WTC11 (cell line): ENCODE results near the gene BLZF1. TPM values are rescaled to one million over a fixed set of nuclear protein-coding genes. Genes with fewer than 3 reads are reported as not detected.
"Not testable (repeated sequence)": the region's sequence is repeated elsewhere in the genome, so short reads cannot be mapped to it uniquely, and the experiment has no call there.

Experiments used
- ATAC-seq: fragments of 200-7000 bp; cut with Tn5 transposase; 2 replicates; pipeline ENCODE4 v1.10.0; 2021; ENCODE audit warnings: mild to moderate bottlenecking, moderate library complexity
- CTCF ChIA-PET: fragments of 300-600 bp; sonication (Branson Sonifier 250); formaldehyde crosslinking; loops from one replicate; lab custom pipeline; 2021; ENCODE audit warnings: antibody characterized with exemption; lab: Charles Lee
- POLR2A ChIA-PET: fragments of 350-600 bp; sonication (Branson Sonifier 250); formaldehyde crosslinking; loops from one replicate; lab custom pipeline; 2021; ENCODE audit warnings: antibody characterized with exemption; lab: Charles Lee
- DNase-seq: peaks from one replicate; pipeline ENCODE4 v3.0.0; 2021; ENCODE audit warnings: low spot score
- H3K27ac Mint-ChIP-seq: 2 replicates; pipeline ENCODE4 v1.8.0; 2021; ENCODE audit warnings: mixed read lengths
- H3K27me3 Mint-ChIP-seq: 2 replicates; pipeline ENCODE4 v1.8.0; 2021; ENCODE audit warnings: low read depth, mild to moderate bottlenecking, moderate library complexity, mixed read lengths
- H3K36me3 Mint-ChIP-seq: 2 replicates; pipeline ENCODE4 v1.8.0; 2021; ENCODE audit warnings: mixed read lengths
- H3K4me1 Mint-ChIP-seq: 2 replicates; pipeline ENCODE4 v1.8.0; 2022; ENCODE audit warnings: mixed read lengths
- H3K4me3 Mint-ChIP-seq: 2 replicates; pipeline ENCODE4 v1.8.0; 2021; ENCODE audit warnings: mild to moderate bottlenecking, moderate library complexity, mixed read lengths
- H3K9me3 Mint-ChIP-seq: 2 replicates; pipeline ENCODE4 v1.8.0; 2021; ENCODE audit warnings: mixed read lengths
- ATF3 ChIP-seq: sonication (generic); formaldehyde crosslinking; conservative IDR thresholded peaks from 2 replicates; pipeline ENCODE4 v1.8.1; 2022; ENCODE audit warnings: mild to moderate bottlenecking, missing genetic modification reagents
- CBFB ChIP-seq: sonication (generic); formaldehyde crosslinking; IDR thresholded peaks from 2 replicates; pipeline ENCODE4 v1.8.1; 2022; ENCODE audit warnings: mild to moderate bottlenecking, low read depth, missing genetic modification reagents
- CDX4 ChIP-seq: fragments of 250-450 bp; sonication (Bioruptor Pico); IDR thresholded peaks from 2 replicates; pipeline ENCODE4 v1.9.0; 2021; ENCODE audit warnings: moderate library complexity, mild to moderate bottlenecking, inconsistent platforms, borderline replicate concordance
- CTCF ChIP-seq: fragments of 200-600 bp; IDR thresholded peaks from 2 replicates; pipeline ENCODE4 v1.8.0; 2022; ENCODE audit warnings: antibody characterized with exemption
- E2F1 ChIP-seq: sonication (generic); formaldehyde crosslinking; IDR thresholded peaks from 2 replicates; pipeline ENCODE4 v1.8.0; 2022; ENCODE audit warnings: mild to moderate bottlenecking, missing genetic modification reagents
- ELF4 ChIP-seq: sonication (generic); formaldehyde crosslinking; IDR thresholded peaks from 2 replicates; pipeline ENCODE4 v1.8.1; 2022; ENCODE audit warnings: low read depth, mild to moderate bottlenecking, moderate library complexity, missing genetic modification reagents
- IRF1 ChIP-seq: sonication (generic); formaldehyde crosslinking; IDR thresholded peaks from 2 replicates; pipeline ENCODE4 v1.8.0; 2023; ENCODE audit warnings: missing genetic modification reagents
- IRF2 ChIP-seq: sonication (generic); formaldehyde crosslinking; IDR thresholded peaks from 2 replicates; pipeline ENCODE4 v1.8.0; 2022; ENCODE audit warnings: low read depth, missing genetic modification reagents, borderline replicate concordance
- JAZF1 ChIP-seq: fragments of 250-450 bp; sonication (Bioruptor Pico); IDR thresholded peaks from 2 replicates; pipeline ENCODE4 v1.9.0; 2021; ENCODE audit warnings: moderate library complexity, mild to moderate bottlenecking, inconsistent platforms
- MLX ChIP-seq: sonication (generic); formaldehyde crosslinking; IDR thresholded peaks from 2 replicates; pipeline ENCODE4 v1.8.1; 2023; ENCODE audit warnings: mild to moderate bottlenecking, missing genetic modification reagents, moderate library complexity
- MXD4 ChIP-seq: fragments of 250-450 bp; sonication (Bioruptor Pico); IDR thresholded peaks from 2 replicates; pipeline ENCODE4 v1.8.0; 2021; ENCODE audit warnings: mild to moderate bottlenecking, moderate library complexity, borderline replicate concordance
- NFATC4 ChIP-seq: fragments of 250-450 bp; sonication (Bioruptor Pico); IDR thresholded peaks from 2 replicates; pipeline ENCODE4 v1.9.0; 2021; ENCODE audit warnings: mild to moderate bottlenecking
- NR2C2 ChIP-seq: sonication (generic); formaldehyde crosslinking; IDR thresholded peaks from 2 replicates; pipeline ENCODE4 v1.8.0; 2022; ENCODE audit warnings: mild to moderate bottlenecking, missing genetic modification reagents
- OVOL2 ChIP-seq: fragments of 250-450 bp; sonication (Bioruptor Pico); IDR thresholded peaks from 2 replicates; pipeline ENCODE4 v1.9.0; 2021; ENCODE audit warnings: mild to moderate bottlenecking, borderline replicate concordance
- SOX15 ChIP-seq: fragments of 250-450 bp; sonication (Bioruptor Pico); IDR thresholded peaks from 2 replicates; pipeline ENCODE4 v1.9.0; 2021; ENCODE audit warnings: mild to moderate bottlenecking
- STAT6 ChIP-seq: sonication (generic); formaldehyde crosslinking; conservative IDR thresholded peaks from 2 replicates; pipeline ENCODE4 v1.8.1; 2023; ENCODE audit warnings: mild to moderate bottlenecking, low read depth, missing genetic modification reagents, moderate library complexity
- TP53 ChIP-seq: sonication (generic); formaldehyde crosslinking; IDR thresholded peaks from 2 replicates; pipeline ENCODE4 v1.8.1; 2023; ENCODE audit warnings: mild to moderate bottlenecking, missing genetic modification reagents
- ZNF138 ChIP-seq: sonication (generic); formaldehyde crosslinking; conservative IDR thresholded peaks from 2 replicates; pipeline ENCODE4 v1.8.1; 2022; ENCODE audit warnings: mild to moderate bottlenecking, moderate library complexity, missing genetic modification reagents
- ZNF423 ChIP-seq: fragments of 250-450 bp; sonication (Bioruptor Pico); IDR thresholded peaks from 2 replicates; pipeline ENCODE4 v2.1.2; 2022; ENCODE audit warnings: mild to moderate bottlenecking, moderate library complexity
- ZSCAN18 ChIP-seq: fragments of 250-450 bp; sonication (Bioruptor Pico); IDR thresholded peaks from 2 replicates; pipeline ENCODE4 v2.1.2; 2022; ENCODE audit warnings: mild to moderate bottlenecking, moderate library complexity
- total RNA-seq: library from RNA; stranded (reverse); gene quantifications from 3 replicates; pipeline ENCODE4 v1.2.3, GENCODE V29; 2021

BLZF1 gene
- total RNA-seq, 1 experiment from 2014 or later: 8.3 TPM

- ChIA-PET POLR2A (no interaction called here), CTCF (no interaction called here)
- Mint-ChIP-seq H3K4me1 (peaks cover 12% of the 10 kb centered on the region), H3K36me3 (peaks cover 29% of the 10 kb centered on the region), H3K4me3 (no peak overlapping the region), H3K27ac (no peak overlapping the region), H3K9me3 (peaks cover 29% of the 10 kb centered on the region), H3K27me3 (no peaks in the 10 kb centered on the region)
- ATAC-seq (no peak), DNase-seq (no peak)
- TF ChIP-seq ZNF138 (CRISPR knock-in tag): no peak
- no peak for TF ChIP-seq TP53 (CRISPR knock-in tag)
- no peak for TF ChIP-seq STAT6 (CRISPR knock-in tag)
- no peak for TF ChIP-seq SOX15
- no peak for TF ChIP-seq MLX (CRISPR knock-in tag)
- TF ChIP-seq NFATC4 (CRISPR knock-in tag): no peak
- TF ChIP-seq NR2C2 (CRISPR knock-in tag): no peak
- no peak for TF ChIP-seq OVOL2 (CRISPR knock-in tag)
- no peak for TF ChIP-seq CTCF
Observed at GRCh38 chr1:169339773-169340172, 28.2 kb upstream of the BLZF1 start.

GRCh38 chr1:169340882-169341281, 27.1 kb upstream of the BLZF1 start:
- Mint-ChIP-seq H3K36me3 (peaks cover 21% of the 10 kb centered on the region), H3K4me3 (no peak overlapping the region), H3K27me3 (no peaks in the 10 kb centered on the region), H3K4me1 (peaks cover 12% of the 10 kb centered on the region), H3K9me3 (peaks cover 24% of the 10 kb centered on the region), H3K27ac (no peak overlapping the region; the same call in 1 of the 2 replicates)
- no peak for TF ChIP-seq IRF1 (CRISPR knock-in tag)
- TF ChIP-seq E2F1 (CRISPR knock-in tag): no peak
- no peak for DNase-seq
- peak; percentile 75 for ATAC-seq
- CTCF ChIA-PET: no interaction called here
- POLR2A ChIA-PET: no interaction called here

- CTCF ChIA-PET, H3K4me3 Mint-ChIP-seq, H3K27me3 Mint-ChIP-seq, ATAC-seq, H3K27ac Mint-ChIP-seq, DNase-seq, POLR2A ChIA-PET: not testable (repeated sequence)
- Mint-ChIP-seq H3K36me3 (peaks cover 13% of the 10 kb centered on the region), H3K4me1 (peaks cover 12% of the 10 kb centered on the region), H3K9me3 (peaks cover 17% of the 10 kb centered on the region)
Observed at GRCh38 chr1:169342096-169342495, 25.9 kb upstream of the BLZF1 start.

GRCh38 chr1:169345511-169345910, 22.5 kb upstream of the BLZF1 start:
- Mint-ChIP-seq H3K4me3 (no peak overlapping the region), H3K36me3 (peaks cover 9% of the 10 kb centered on the region), H3K9me3 (peaks cover 7% of the 10 kb centered on the region), H3K27ac (no peak overlapping the region), H3K4me1 (peaks cover 6% of the 10 kb centered on the region), H3K27me3 (no peaks in the 10 kb centered on the region)
- CTCF ChIA-PET: no interaction called here
- DNase-seq: no peak
- ATAC-seq: no peak
- POLR2A ChIA-PET: no interaction called here
- no peak for TF ChIP-seq ATF3 (CRISPR knock-in tag)
- TF ChIP-seq CBFB (CRISPR knock-in tag): no peak
- no peak for TF ChIP-seq ELF4 (CRISPR knock-in tag)
- TF ChIP-seq SOX15: no peak
- no peak for TF ChIP-seq ZNF423 (CRISPR knock-in tag)
- TF ChIP-seq IRF2 (CRISPR knock-in tag): no peak
- TF ChIP-seq ZSCAN18: no peak
- TF ChIP-seq OVOL2 (CRISPR knock-in tag): no peak
- TF ChIP-seq MXD4 (CRISPR knock-in tag): no peak
- no peak for TF ChIP-seq JAZF1 (CRISPR knock-in tag)
- no peak for TF ChIP-seq CDX4 (CRISPR knock-in tag)
